LNCAP (cell line): ENCODE data around the gene PSMG4.

Experiments used
- CTCF ChIP-seq: fragments of 450-650 bp; IDR thresholded peaks from 2 replicates; pipeline ENCODE4 v1.5.1; 2017; ENCODE audit warnings: mild to moderate bottlenecking

PSMG4 gene

GRCh38 chr6:3217286-3217685 lies 41.5 kb upstream of the PSMG4 start:
- no peak for TF ChIP-seq CTCF

GRCh38 chr6:3218266-3218665 lies 40.5 kb upstream of the PSMG4 start:
- TF ChIP-seq CTCF: no peak

GRCh38 chr6:3220366-3220765 lies 38.4 kb upstream of the PSMG4 start:
- no peak for TF ChIP-seq CTCF

- no peak for TF ChIP-seq CTCF
Observed at GRCh38 chr6:3221578-3221977, 37.2 kb upstream of the PSMG4 start.

- no peak for TF ChIP-seq CTCF
Observed at GRCh38 chr6:3222506-3223038, 36.2 kb upstream of the PSMG4 start.

GRCh38 chr6:3226042-3226441 lies 32.7 kb upstream of the PSMG4 start:
- TF ChIP-seq CTCF: no peak

- no peak for TF ChIP-seq CTCF
Observed at GRCh38 chr6:3226481-3227362, 32.0 kb upstream of the PSMG4 start.
